Esophagus muscularis mucosa (tissue), 4 donors: ENCODE measurements around the gene IQCN. TPM values are rescaled to one million over a fixed set of nuclear protein-coding genes. Genes with fewer than 3 reads are reported as not detected.

Experiments
- DNase-seq: peaks from one replicate; pipeline ENCODE4 v3.0.0-alpha.2; 2017; ENCODE audit errors: extremely low spot score
- H3K27ac ChIP-seq, 4 donors: fragments of 200-600 bp; sonication (generic); replicated peaks in 1 of 4; 1 replicate in 3 of 4; 2 replicates in 1 of 4; pipeline ENCODE4 v1.5.1; 2016 to 2019; ENCODE audit warnings: mild to moderate bottlenecking in 1 of 4
- H3K27me3 ChIP-seq, 4 donors: fragments of 200-600 bp; sonication (generic); one replicate each; pipeline versions ENCODE4 v1.5.1 to v1.6.0; 2016 to 2019
- H3K36me3 ChIP-seq, 4 donors: fragments of 200-600 bp; sonication (generic); one replicate each; pipeline ENCODE4 v1.5.1; 2016 to 2019
- H3K4me1 ChIP-seq, 4 donors: fragments of 200-600 bp; sonication (generic); one replicate each; pipeline ENCODE4 v1.5.1; 2016 to 2019
- H3K4me3 ChIP-seq, 4 donors: fragments of 200-600 bp; sonication (generic); 1 replicate in 2 of 4; 2 replicates in 2 of 4; pipeline ENCODE4 v1.5.1; 2016 to 2019; ENCODE audit warnings: mild to moderate bottlenecking in 4 of 4, moderate library complexity in 1 of 4
- H3K9me3 ChIP-seq, 4 donors: fragments of 200-600 bp; sonication (generic); 1 replicate in 3 of 4; 2 replicates in 1 of 4; pipeline ENCODE4 v1.5.1; 2016 to 2019
- CTCF ChIP-seq, 3 experiments: fragments of 200-600 bp in 2 of 3; fragments of 450-650 bp in 1 of 3; sonication (generic) in 2 of 3; IDR thresholded peaks; one replicate each; pipeline ENCODE4 v1.5.1; 2017 to 2019; ENCODE audit warnings: antibody characterized with exemption in 3 of 3, mild to moderate bottlenecking in 2 of 3, moderate library complexity in 1 of 3
- EP300 ChIP-seq: sonication (generic); formaldehyde crosslinking; IDR thresholded peaks from one replicate; pipeline ENCODE4 v1.6.1; 2017; ENCODE audit warnings: antibody characterized with exemption
- POLR2A ChIP-seq: fragments of 450-650 bp; IDR thresholded peaks from one replicate; pipeline ENCODE4 v1.6.1; 2017; ENCODE audit warnings: antibody characterized with exemption, moderate library complexity, mild to moderate bottlenecking, low read depth
- POLR2AphosphoS5 ChIP-seq, 2 donors: sonication (generic); formaldehyde crosslinking; IDR thresholded peaks; one replicate each; pipeline ENCODE4 v1.6.1; 2017; ENCODE audit warnings: antibody characterized with exemption in 2 of 2
- WGBS: methylation state at CpG from one replicate; pipeline ENCODE4 v1.1.5; 2018; 5-methylcytosine and 5-hydroxymethylcytosine counted together
- intact Hi-C: fragments of 100-400 bp; cut with DNase I; formaldehyde crosslinking; loops from one replicate; pipeline ENCODE4 v1.15.1; 2023
- total RNA-seq, 4 donors: library from RNA; depleted of rRNA; stranded (reverse); fragments of >200 nt; gene quantifications; one replicate each; pipeline versions ENCODE4 v1.1.0 to v1.2.1, GENCODE V29; 2016

Gene IQCN
- total RNA-seq, 4 donors from 2014 or later: 0.52 to 2.5 (median 1.3) TPM

GRCh38 chr19:18270326-18270725 is 3.9 kb downstream of the IQCN start:
- H3K4me3 ChIP-seq: no peak overlapping the region
- H3K27me3 ChIP-seq: no peaks in the 10 kb centered on the region
- intact Hi-C loops: loop anchor here (5.0 kb wide), 1 partner anchor 72 kb away; the partner anchor contains the start of gene PGPEP1
- WGBS: 91% methylated on average over 9 of the region's 9 CpGs
- no peak overlapping the region for H3K27ac ChIP-seq
- peaks cover 13 to 36% (median 30%) of the 10 kb centered on the region in 4 donors for H3K4me1 ChIP-seq
- no peaks in the 10 kb centered on the region for H3K9me3 ChIP-seq
- peaks cover 19 to 41% (median 31%) of the 10 kb centered on the region in 4 donors for H3K36me3 ChIP-seq
- DNase-seq: no peak
- no peak for TF ChIP-seq CTCF (IDR thresholded peaks at IDR 0.05)

GRCh38 chr19:18269070-18269723 is 5.1 kb downstream of the IQCN start:
- TF ChIP-seq EP300 (no peak), POLR2A (no peak), POLR2AphosphoS5 (IDR thresholded peaks at IDR 0.05) (no peak), CTCF (IDR thresholded peaks at IDR 0.05) (no peak)
- intact Hi-C loops: no loop called here
- H3K36me3 ChIP-seq: peaks cover 20 to 52% (median 42%) of the 10 kb centered on the region in 4 donors
- no peak for DNase-seq
- H3K27me3 ChIP-seq: no peaks in the 10 kb centered on the region
- peaks cover 2 to 25% (median 19%) of the 10 kb centered on the region in 4 donors for H3K4me1 ChIP-seq
- 74% methylated on average over 2 of the region's 2 CpGs for WGBS
- no peak overlapping the region for H3K27ac ChIP-seq
- H3K4me3 ChIP-seq: no peak overlapping the region
- no peaks in the 10 kb centered on the region for H3K9me3 ChIP-seq

DNA sequence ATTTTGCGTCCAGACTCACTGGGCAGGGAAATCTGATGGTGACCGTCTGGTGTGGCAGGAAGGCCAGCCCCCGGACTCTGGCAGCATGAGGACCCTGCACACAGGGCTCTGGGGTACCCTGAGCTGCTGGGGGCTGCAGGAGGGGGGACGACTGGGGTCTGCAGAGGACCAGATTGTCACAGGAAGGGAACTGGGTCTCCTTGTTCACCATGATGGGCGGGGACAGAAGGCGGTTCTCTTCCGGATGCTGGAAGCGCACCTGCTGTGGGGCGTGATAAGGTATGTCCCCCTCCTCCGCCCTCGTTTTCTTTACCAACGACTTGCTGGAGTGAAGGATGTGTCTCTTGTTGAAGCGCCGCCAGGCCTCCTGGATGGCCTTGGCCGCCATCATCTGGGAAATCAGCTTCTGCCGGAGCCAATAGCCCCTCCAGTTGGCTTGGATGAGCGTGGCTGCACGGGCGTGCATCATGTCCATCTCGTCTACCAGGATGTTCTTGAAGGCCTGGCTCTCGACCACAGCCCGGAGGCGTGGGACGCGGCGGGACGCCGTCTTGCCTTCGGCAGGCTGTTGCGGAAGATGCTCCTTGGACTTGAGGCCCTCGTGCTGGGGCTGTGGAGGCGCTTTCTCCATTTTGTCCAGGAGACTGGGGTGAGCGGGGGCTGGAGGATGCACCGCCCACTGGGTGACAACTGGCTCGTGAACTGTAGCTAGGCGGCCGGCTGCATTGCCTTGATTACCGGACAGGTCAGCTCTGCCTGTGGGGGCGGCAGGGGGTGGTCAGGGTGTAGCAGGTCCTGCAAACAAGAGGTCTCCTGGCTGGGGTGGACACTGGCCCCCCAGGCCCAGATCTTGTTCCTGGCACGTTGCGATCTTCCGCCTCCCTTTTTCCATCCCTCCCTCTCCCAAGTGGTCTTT is 7.2 kb downstream of the IQCN start:
- intact Hi-C loops: no loop called here
- peaks cover 20 to 65% (median 47%) of the 10 kb centered on the region in 4 donors for H3K36me3 ChIP-seq
- no peak overlapping the region for H3K27ac ChIP-seq
- H3K4me1 ChIP-seq: peaks cover 0 to 6% (median 5%) of the 10 kb centered on the region in 4 donors
- no peaks in the 10 kb centered on the region for H3K27me3 ChIP-seq
- 91% methylated on average over 29 of the region's 42 CpGs for WGBS
- H3K9me3 ChIP-seq: no peaks in the 10 kb centered on the region
- TF ChIP-seq EP300: no peak
- no peak for TF ChIP-seq CTCF (IDR thresholded peaks at IDR 0.05)
- TF ChIP-seq POLR2A: no peak
- TF ChIP-seq POLR2AphosphoS5 (IDR thresholded peaks at IDR 0.05): no peak
- DNase-seq: no peak
- H3K4me3 ChIP-seq: no peak overlapping the region

DNA sequence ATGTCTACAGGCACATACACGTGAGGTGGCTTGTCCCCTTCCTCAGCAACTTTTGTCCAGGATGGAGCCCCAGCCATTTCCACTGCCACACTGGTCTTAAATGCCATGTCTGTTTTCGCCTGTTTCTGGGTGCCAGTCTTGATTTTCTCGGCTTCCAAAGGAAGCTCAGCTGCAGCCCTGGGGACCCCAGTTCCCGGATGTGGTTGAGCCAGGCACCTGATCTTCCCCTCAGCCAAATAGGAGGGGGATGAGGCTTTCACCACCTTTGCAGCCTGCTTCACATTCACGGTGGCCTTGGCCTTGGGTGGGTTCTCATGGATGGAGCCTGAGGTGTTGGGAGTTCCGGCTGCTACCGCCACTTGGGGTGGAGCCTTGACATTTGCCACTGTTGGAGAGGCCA is 8.7 kb downstream of the IQCN start:
- no peaks in the 10 kb centered on the region for H3K27me3 ChIP-seq
- DNase-seq: no peak
- no peaks in the 10 kb centered on the region for H3K4me1 ChIP-seq
- WGBS: 93% methylated on average over 6 of the region's 7 CpGs
- no peak overlapping the region for H3K4me3 ChIP-seq
- no peak overlapping the region for H3K27ac ChIP-seq
- H3K9me3 ChIP-seq: no peaks in the 10 kb centered on the region
- intact Hi-C loops: no loop called here
- TF ChIP-seq EP300 (no peak), POLR2AphosphoS5 (IDR thresholded peaks at IDR 0.05) (no peak), CTCF (IDR thresholded peaks at IDR 0.05) (no peak)
- H3K36me3 ChIP-seq: peaks cover 20 to 65% (median 47%) of the 10 kb centered on the region in 4 donors
